H9 (cell line): ENCODE measurements around the gene SH3BP5. TPM values are rescaled to one million over a fixed set of nuclear protein-coding genes. Genes with fewer than 3 reads are reported as not detected.

ENCODE experiments used
- DNase-seq: peaks from one replicate; pipeline ENCODE4 v3.0.0-alpha.2; 2017
- H2AFZ ChIP-seq: one replicate; pipeline ENCODE4 v1.6.1; 2013; ENCODE audit warnings: mild to moderate bottlenecking, low read length, control low read depth, moderate library complexity
- H2AK5ac ChIP-seq: 2 replicates; pipeline ENCODE4 v1.6.1; 2013; ENCODE audit warnings: low read length, control low read depth, mixed read lengths; ENCODE audit not compliant: insufficient read length
- H2BK120ac ChIP-seq: one replicate; pipeline ENCODE4 v1.6.1; 2013; ENCODE audit warnings: low read depth, mild to moderate bottlenecking, low read length, control low read depth, inconsistent platforms; ENCODE audit not compliant: poor library complexity, severe bottlenecking
- H2BK12ac ChIP-seq: 2 replicates; pipeline ENCODE4 v1.6.1; 2013; ENCODE audit warnings: low read length, control low read depth, mixed read lengths, low read depth; ENCODE audit not compliant: insufficient read length
- H2BK15ac ChIP-seq: 2 replicates; pipeline ENCODE4 v1.6.1; 2013; ENCODE audit warnings: low read depth, low read length, control low read depth
- H2BK20ac ChIP-seq: one replicate; pipeline ENCODE4 v1.6.1; 2013; ENCODE audit warnings: low read depth, mild to moderate bottlenecking, low read length, control low read depth, inconsistent platforms; ENCODE audit not compliant: poor library complexity, severe bottlenecking
- H2BK5ac ChIP-seq: 2 replicates; pipeline ENCODE4 v1.6.1; 2013; ENCODE audit warnings: low read length, control low read depth, mixed read lengths; ENCODE audit not compliant: insufficient read length
- H3K14ac ChIP-seq: 2 replicates; pipeline ENCODE4 v1.6.1; 2013; ENCODE audit warnings: low read length, control low read depth; ENCODE audit not compliant: insufficient read depth
- H3K18ac ChIP-seq: 2 replicates; pipeline ENCODE4 v1.6.1; 2013; ENCODE audit warnings: low read depth, mild to moderate bottlenecking, mixed read lengths, low read length, control low read depth; ENCODE audit not compliant: insufficient read length
- H3K23ac ChIP-seq: 2 replicates; pipeline ENCODE4 v1.6.1; 2013; ENCODE audit warnings: low read length, control low read depth, mixed read lengths, low read depth; ENCODE audit not compliant: insufficient read length
- H3K23me2 ChIP-seq: 2 replicates; pipeline ENCODE4 v1.6.1; 2013; ENCODE audit warnings: low read depth, mild to moderate bottlenecking, mixed read lengths, low read length, control low read depth; ENCODE audit not compliant: insufficient read length, poor library complexity, severe bottlenecking
- H3K27ac ChIP-seq: 2 replicates; pipeline ENCODE4 v1.5.1; 2013; ENCODE audit warnings: low read length, control low read depth, mixed read lengths, low read depth; ENCODE audit not compliant: insufficient read length
- H3K27me3 ChIP-seq: 2 replicates; pipeline ENCODE4 v1.6.1; 2013; ENCODE audit warnings: low read length, control low read depth, inconsistent platforms; ENCODE audit not compliant: insufficient read depth
- H3K4ac ChIP-seq: 2 replicates; pipeline ENCODE4 v1.6.1; 2013; ENCODE audit warnings: low read depth, mild to moderate bottlenecking, control low read depth, inconsistent platforms, low read length, moderate library complexity
- H3K4me1 ChIP-seq: 2 replicates; pipeline ENCODE4 v1.6.1; 2013; ENCODE audit warnings: low read length, control low read depth, inconsistent platforms; ENCODE audit not compliant: insufficient read depth
- H3K4me2 ChIP-seq: 2 replicates; pipeline ENCODE4 v1.6.1; 2013; ENCODE audit warnings: low read length, control low read depth, mixed read lengths; ENCODE audit not compliant: insufficient read length, insufficient read depth
- H3K56ac ChIP-seq: 2 replicates; pipeline ENCODE4 v1.6.1; 2013; ENCODE audit warnings: low read depth, mild to moderate bottlenecking, mixed read lengths, low read length, control low read depth; ENCODE audit not compliant: insufficient read length
- H3K79me1 ChIP-seq: 2 replicates; pipeline ENCODE4 v1.6.1; 2013; ENCODE audit warnings: low read depth, mild to moderate bottlenecking, moderate library complexity, low read length, control low read depth, inconsistent platforms; ENCODE audit not compliant: insufficient read depth, poor library complexity, severe bottlenecking
- H3K79me2 ChIP-seq: 2 replicates; pipeline ENCODE4 v1.6.1; 2013; ENCODE audit warnings: low read length, control low read depth, inconsistent platforms; ENCODE audit not compliant: insufficient read depth
- H3K9ac ChIP-seq: 2 replicates; pipeline ENCODE4 v1.6.1; 2013; ENCODE audit warnings: low read length, control low read depth, mixed read lengths; ENCODE audit not compliant: insufficient read length; ENCODE audit errors: extremely low read depth
- H3K9me3 ChIP-seq: one replicate; pipeline ENCODE4 v1.6.1; 2013; ENCODE audit warnings: low read depth, low read length, inconsistent platforms; ENCODE audit not compliant: control insufficient read depth
- H3T11ph ChIP-seq: one replicate; pipeline ENCODE4 v1.6.1; 2013; ENCODE audit warnings: mild to moderate bottlenecking, low read length, control low read depth, inconsistent platforms
- H4K20me1 ChIP-seq: one replicate; pipeline ENCODE4 v1.6.1; 2013; ENCODE audit not compliant: control insufficient read depth, insufficient read length, insufficient read depth
- H4K5ac ChIP-seq: 2 replicates; pipeline ENCODE4 v1.6.1; 2013; ENCODE audit warnings: low read depth, mild to moderate bottlenecking, mixed read lengths, low read length, control low read depth; ENCODE audit not compliant: insufficient read length
- H4K8ac ChIP-seq: replicated peaks from 2 replicates; pipeline ENCODE4 v1.6.1; 2013; ENCODE audit warnings: low read length, control low read depth, mixed read lengths, low read depth; ENCODE audit not compliant: insufficient read length
- H4K91ac ChIP-seq: 2 replicates; pipeline ENCODE4 v1.6.1; 2013; ENCODE audit warnings: low read depth, mild to moderate bottlenecking, moderate library complexity, mixed read lengths, low read length, control low read depth; ENCODE audit not compliant: insufficient read length
- H3K27ac Mint-ChIP-seq, 3 experiments: 2 replicates in 2 of 3; 3 replicates in 1 of 3; pipeline ENCODE4 v1.8.0; 2020 to 2021; ENCODE audit warnings: mixed read lengths in 3 of 3, mild to moderate bottlenecking in 1 of 3, moderate library complexity in 1 of 3
- H3K27me3 Mint-ChIP-seq: 2 replicates; pipeline ENCODE4 v1.8.0; 2021; ENCODE audit warnings: low read depth, mild to moderate bottlenecking, moderate library complexity, mixed read lengths
- H3K36me3 Mint-ChIP-seq, 3 experiments: 2 replicates in 2 of 3; 3 replicates in 1 of 3; pipeline ENCODE4 v1.8.0; 2020 to 2021; ENCODE audit warnings: low read depth in 3 of 3, mixed read lengths in 3 of 3; ENCODE audit not compliant: insufficient read depth in 1 of 3
- H3K4me1 Mint-ChIP-seq, 2 experiments: 2 replicates each; pipeline ENCODE4 v1.8.0; 2020; ENCODE audit warnings: mixed read lengths in 2 of 2
- H3K4me3 Mint-ChIP-seq, 2 experiments: 2 replicates in 1 of 2; 3 replicates in 1 of 2; pipeline ENCODE4 v1.8.0; 2020 to 2021; ENCODE audit warnings: mild to moderate bottlenecking in 2 of 2, mixed read lengths in 2 of 2, moderate library complexity in 1 of 2
- H3K9me3 Mint-ChIP-seq, 2 experiments: 2 replicates in 1 of 2; 3 replicates in 1 of 2; pipeline ENCODE4 v1.8.0; 2020; ENCODE audit warnings: mild to moderate bottlenecking in 2 of 2, mixed read lengths in 2 of 2, moderate library complexity in 1 of 2
- WGBS: extraction: QIAGEN DNeasy Blood & Tissue Kit; methylation state at CpG from one replicate; pipeline ENCODE4 v1.1.7; 2013; ENCODE audit warnings: missing lambda C conversion rate, low lambda C conversion rate, mixed read lengths; ENCODE audit not compliant: insufficient read length; ENCODE audit errors: extremely low coverage; 5-methylcytosine and 5-hydroxymethylcytosine counted together
- total RNA-seq: library from RNA; stranded (reverse); gene quantifications from 2 replicates; pipeline ENCODE4 v1.2.1, GENCODE V29; 2021
- TF ChIP-seq, protein P1 (sequence below): fragments of 200-600 bp; sonication (generic); conservative IDR thresholded peaks from 3 replicates; pipeline ENCODE4 v1.8.0; 2021; ENCODE audit warnings: antibody characterized with exemption, mild to moderate bottlenecking

Gene SH3BP5
- total RNA-seq, 1 experiment from 2014 or later: 6.8 TPM

DNA sequence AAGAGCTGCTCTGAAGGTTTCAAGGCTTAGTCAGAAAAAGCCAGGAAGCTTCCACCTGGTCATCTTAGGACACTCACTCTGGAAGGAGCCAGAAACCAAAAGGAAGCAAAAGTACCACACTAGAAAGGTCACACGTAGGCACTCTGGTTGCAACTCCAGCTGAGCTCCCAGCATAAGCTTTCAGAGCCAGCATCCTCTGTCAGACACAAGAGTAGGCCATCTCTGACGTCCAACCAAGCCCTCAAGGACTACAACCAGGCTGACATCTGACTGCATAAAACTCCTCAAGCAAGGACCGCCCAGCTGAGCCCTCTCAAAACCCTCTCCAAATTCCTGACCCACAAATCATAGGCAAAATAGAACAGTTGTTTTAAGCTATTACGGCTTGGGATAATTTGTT lies 12.8 kb downstream of the SH3BP5 start:
- no peak overlapping the region for H2BK12ac ChIP-seq
- no peak overlapping the region for H3K18ac ChIP-seq
- H2BK20ac ChIP-seq: no peak overlapping the region
- peaks cover 11 to 19% of the 10 kb centered on the region in 2 experiments for H3K4me1 Mint-ChIP-seq
- H3K4me2 ChIP-seq: no peak overlapping the region
- H2AK5ac ChIP-seq: no peak overlapping the region
- no peak overlapping the region for H4K91ac ChIP-seq
- no peaks in the 10 kb centered on the region for H4K20me1 ChIP-seq
- H3K56ac ChIP-seq: no peak overlapping the region
- H3K4ac ChIP-seq: no peak overlapping the region
- no peaks in the 10 kb centered on the region for H3K4me1 ChIP-seq
- no peak overlapping the region for H2BK120ac ChIP-seq
- H3K27ac ChIP-seq: no peak overlapping the region
- no peak overlapping the region for H3K14ac ChIP-seq
- H3K23ac ChIP-seq: no peak overlapping the region
- 0 out of 2 replicates have a peak, but pooled peaks cover 2% of the 10 kb centered on the region for H3K27me3 Mint-ChIP-seq
- DNase-seq: no peak
- WGBS: no CpG with 5 or more reads among the region's 4 CpGs
- no peak overlapping the region for H3K9ac ChIP-seq
- no peak overlapping the region for H3K27ac Mint-ChIP-seq
- no peaks in the 10 kb centered on the region for H3K79me2 ChIP-seq
- H3K27me3 ChIP-seq: no peaks in the 10 kb centered on the region
- H3K36me3 Mint-ChIP-seq: no peaks in the 10 kb centered on the region
- no peaks in the 10 kb centered on the region for H3K79me1 ChIP-seq
- no peak overlapping the region for H2BK5ac ChIP-seq
- no peaks in the 10 kb centered on the region for H3K9me3 ChIP-seq
- TF ChIP-seq, protein P1, sequence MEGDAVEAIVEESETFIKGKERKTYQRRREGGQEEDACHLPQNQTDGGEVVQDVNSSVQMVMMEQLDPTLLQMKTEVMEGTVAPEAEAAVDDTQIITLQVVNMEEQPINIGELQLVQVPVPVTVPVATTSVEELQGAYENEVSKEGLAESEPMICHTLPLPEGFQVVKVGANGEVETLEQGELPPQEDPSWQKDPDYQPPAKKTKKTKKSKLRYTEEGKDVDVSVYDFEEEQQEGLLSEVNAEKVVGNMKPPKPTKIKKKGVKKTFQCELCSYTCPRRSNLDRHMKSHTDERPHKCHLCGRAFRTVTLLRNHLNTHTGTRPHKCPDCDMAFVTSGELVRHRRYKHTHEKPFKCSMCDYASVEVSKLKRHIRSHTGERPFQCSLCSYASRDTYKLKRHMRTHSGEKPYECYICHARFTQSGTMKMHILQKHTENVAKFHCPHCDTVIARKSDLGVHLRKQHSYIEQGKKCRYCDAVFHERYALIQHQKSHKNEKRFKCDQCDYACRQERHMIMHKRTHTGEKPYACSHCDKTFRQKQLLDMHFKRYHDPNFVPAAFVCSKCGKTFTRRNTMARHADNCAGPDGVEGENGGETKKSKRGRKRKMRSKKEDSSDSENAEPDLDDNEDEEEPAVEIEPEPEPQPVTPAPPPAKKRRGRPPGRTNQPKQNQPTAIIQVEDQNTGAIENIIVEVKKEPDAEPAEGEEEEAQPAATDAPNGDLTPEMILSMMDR: no peak
- no peak overlapping the region for H2BK15ac ChIP-seq
- no peaks in the 10 kb centered on the region for H3K23me2 ChIP-seq
- H2AFZ ChIP-seq: no peak overlapping the region
- H4K5ac ChIP-seq: no peak overlapping the region
- H3K9me3 Mint-ChIP-seq: no peaks in the 10 kb centered on the region
- no peak overlapping the region for H3K4me3 Mint-ChIP-seq
- no peak overlapping the region for H3T11ph ChIP-seq
- no peak overlapping the region for H4K8ac ChIP-seq
